NOMO-1 treated with dmso at 0.1 percent for 144 hours (cell line): ENCODE results near the gene PCDHB2.
"Not testable (repeated sequence)": the region's sequence is repeated elsewhere in the genome, so short reads cannot be mapped to it uniquely, and the experiment has no call there.

ENCODE experiments used
- DNase-seq: peaks from one replicate; lab custom pipeline; 2025; ENCODE audit not compliant: unreplicated experiment; lab: John Stamatoyannopoulos, UW

PCDHB2 gene

DNA sequence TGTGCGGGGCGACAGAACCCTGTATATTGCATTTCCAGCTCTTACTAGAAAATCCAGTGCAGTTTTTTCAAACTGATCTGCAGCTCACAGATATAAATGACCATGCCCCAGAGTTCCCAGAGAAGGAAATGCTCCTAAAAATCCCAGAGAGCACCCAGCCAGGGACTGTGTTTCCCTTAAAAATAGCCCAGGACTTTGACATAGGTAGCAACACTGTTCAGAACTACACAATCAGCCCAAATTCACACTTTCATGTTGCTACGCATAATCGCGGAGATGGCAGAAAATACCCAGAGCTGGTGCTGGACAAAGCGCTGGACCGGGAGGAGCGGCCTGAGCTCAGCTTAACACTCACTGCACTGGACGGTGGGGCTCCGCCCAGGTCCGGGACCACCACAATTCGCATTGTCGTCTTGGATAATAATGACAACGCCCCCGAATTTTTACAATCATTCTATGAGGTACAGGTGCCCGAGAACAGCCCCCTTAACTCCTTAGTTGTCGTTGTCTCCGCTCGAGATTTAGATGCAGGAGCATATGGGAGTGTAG, 41.4 kb downstream of the PCDHB2 start:
- no peak for DNase-seq

DNA sequence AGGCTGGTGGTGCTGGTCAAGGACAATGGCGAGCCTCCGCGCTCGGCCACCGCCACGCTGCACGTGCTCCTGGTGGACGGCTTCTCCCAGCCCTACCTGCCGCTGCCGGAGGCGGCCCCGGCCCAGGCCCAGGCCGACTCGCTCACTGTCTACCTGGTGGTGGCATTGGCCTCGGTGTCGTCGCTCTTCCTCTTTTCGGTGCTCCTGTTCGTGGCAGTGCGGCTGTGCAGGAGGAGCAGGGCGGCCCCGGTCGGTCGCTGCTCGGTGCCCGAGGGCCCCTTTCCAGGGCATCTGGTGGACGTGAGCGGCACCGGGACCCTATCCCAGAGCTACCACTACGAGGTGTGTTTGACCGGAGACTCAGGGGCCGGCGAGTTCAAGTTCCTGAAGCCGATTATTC, 42.9 kb downstream of the PCDHB2 start:
- not testable (repeated sequence) for DNase-seq
